NCI-H187 (cell line): Measurements from ENCODE around the gene PDE8A.
"Not testable (repeated sequence)": the region's sequence is repeated elsewhere in the genome, so short reads cannot be mapped to it uniquely, and the experiment has no call there.

ENCODE experiments used
- DNase-seq, 2 experiments: peaks; one replicate each; lab custom pipeline; 2025; lab: John Stamatoyannopoulos, UW

PDE8A gene

DNA sequence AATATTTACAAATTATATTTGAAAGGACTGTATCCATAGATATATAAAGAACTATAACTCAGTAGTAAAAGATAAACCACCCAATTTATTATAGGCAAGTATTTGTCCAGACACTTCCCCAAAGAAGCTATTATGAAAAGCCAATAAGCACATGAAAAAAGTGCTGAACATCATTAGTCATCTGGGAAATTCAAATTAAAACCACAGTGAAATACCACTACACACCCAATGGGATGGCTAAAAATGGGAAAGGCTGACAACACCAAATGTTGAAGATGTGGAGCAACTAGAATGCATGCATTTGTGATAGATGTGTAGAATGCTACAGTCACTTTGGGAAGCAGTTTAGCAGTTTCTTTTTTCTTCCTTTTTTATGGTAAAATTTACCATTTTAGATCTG is 147.0 kb downstream of the PDE8A start:
- DNase-seq = no peak

DNA sequence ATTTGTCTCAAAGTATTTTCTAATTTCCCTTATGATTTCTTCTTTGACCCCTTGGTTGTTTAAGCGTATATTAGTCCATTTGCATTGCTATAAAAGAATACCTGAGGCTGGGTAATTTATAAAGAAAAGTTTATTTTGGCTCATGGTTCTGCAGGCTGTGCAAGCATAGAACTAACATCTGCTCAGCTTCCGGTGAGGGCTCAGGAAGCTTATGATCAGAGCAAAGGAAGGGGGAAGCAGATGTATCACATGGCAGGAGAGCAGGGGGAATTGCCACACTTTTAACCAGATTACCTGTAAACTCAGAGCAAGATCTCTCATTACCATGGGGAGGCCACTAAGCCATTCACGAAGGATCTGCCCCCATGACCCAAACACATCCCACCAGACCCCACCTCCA is 148.2 kb downstream of the PDE8A start:
- no peak for DNase-seq

DNA sequence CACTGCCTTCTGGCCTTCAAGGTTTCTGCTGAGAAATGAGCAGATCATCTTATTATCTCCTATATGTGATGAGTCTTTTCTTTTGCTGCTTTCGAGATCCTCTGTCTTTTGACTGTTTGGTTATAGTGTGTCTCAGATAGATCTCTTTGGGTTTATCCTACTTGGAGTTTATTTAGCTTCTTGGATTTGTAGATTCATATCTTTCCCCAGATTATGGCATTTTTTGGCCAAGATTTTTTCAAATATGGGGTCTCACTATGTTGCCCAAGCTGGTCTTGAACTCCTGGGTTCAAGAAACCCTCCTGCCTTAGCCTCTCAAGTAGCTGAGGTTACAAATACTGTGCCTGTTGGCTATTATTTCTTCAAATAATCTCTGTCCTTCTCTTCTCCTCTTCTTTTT is 150.3 kb downstream of the PDE8A start:
- no peak for DNase-seq

GRCh38 chr15:85133709-85134108 is 152.1 kb downstream of the PDE8A start:
- no peak for DNase-seq

- peak; percentile 30 to 67 for DNase-seq
Observed at GRCh38 chr15:85137489-85138168, 156.0 kb downstream of the PDE8A start.

DNA sequence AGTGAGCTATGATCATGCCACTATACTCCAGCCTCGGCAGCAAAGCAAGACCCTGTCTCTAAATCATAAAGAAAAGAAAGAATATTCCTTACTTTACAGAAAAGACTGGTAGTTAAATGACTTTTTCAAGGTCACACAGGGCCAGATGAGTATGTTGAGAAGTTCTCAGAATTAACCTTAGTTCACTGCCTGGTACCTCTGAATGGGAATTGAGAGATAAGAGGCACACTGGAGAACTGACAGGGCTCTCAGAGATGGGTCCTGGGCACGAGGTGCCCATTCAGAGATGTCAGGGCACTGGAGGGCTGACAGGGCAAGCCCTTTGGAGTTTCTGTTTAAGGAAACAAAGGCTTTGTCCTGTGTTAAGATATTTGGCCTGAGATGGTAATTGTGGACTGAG is 157.7 kb downstream of the PDE8A start:
- no peak for DNase-seq

DNA sequence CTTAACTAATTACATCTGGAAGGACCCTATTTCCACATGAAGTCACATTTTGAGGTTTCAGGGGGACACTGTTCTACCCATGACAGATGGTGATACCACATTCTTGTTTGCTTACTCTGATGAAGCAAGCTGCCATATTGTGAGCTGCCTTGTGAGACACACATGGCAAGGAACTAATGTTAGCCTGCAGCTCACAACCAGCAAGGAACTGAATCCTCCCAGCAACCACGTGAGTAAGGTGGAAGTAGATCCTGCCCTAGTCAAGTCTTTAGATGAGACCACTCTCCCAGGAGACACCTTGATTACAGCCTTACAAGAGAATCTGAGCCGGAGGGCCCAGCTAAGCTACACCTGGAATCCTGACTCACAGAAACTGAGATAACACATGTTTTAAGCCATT is 160.1 kb downstream of the PDE8A start:
- no peak for DNase-seq

DNA sequence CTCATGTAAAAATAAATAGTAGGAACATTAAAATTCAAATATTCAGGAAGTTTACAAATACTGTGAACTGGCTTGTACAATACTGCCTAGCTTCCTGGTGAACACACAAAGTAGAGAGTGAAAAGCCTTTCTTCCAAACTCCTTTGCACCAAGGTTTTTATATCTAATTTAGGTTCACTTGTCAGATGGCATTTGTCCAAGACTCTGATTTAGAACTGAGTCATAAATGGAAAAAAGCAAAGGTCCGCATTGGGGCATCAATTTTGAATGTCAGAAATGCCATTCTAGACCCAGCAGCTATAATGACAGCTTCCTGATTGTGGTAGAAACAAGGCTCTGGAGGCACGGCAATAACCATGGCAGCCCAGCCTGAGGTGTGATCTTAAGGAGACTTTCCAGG is 160.7 kb downstream of the PDE8A start:
- DNase-seq = no peak

GRCh38 chr15:85149465-85150129 is 167.9 kb downstream of the PDE8A start:
- DNase-seq = no peak

DNA sequence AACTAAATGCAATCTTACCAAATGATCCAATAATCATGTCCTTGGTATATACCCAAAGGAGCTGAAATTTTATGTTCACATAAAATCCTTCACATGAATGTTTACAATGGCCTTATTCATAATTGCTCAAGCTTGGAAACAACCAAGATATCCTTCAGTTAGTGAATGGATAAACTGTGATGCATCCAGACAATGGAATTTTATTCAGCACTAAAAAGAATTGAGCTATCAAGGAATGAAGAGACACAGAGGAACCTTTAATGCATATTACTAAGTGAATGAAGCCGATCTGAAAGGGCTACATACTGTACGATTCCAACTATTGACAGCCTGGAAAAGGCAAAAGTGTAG is 168.4 kb downstream of the PDE8A start:
- DNase-seq = no peak

GRCh38 chr15:85151145-85151544 is 169.5 kb downstream of the PDE8A start:
- no peak for DNase-seq

DNA sequence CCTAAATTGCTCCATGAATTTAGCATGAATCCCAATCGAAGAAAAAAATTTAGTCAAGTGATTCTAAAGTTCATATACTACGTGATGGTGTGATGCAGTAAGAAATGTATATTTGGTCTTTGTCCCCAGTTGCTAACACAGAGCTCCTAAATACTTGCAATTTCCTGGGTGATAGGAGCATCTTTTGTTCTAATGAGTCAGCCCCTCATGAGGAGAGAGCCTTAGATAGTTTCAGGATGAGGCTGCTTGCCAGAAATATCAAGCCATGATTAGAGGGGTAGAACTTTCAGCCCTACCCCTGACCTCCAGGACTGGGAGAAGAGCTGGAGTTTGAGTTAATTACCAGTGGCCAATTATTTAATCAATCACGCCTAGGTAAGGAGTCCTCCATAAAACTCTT is 170.2 kb downstream of the PDE8A start:
- DNase-seq = no peak

- DNase-seq = no peak
Observed at GRCh38 chr15:85154061-85154460, 172.4 kb downstream of the PDE8A start.

DNA sequence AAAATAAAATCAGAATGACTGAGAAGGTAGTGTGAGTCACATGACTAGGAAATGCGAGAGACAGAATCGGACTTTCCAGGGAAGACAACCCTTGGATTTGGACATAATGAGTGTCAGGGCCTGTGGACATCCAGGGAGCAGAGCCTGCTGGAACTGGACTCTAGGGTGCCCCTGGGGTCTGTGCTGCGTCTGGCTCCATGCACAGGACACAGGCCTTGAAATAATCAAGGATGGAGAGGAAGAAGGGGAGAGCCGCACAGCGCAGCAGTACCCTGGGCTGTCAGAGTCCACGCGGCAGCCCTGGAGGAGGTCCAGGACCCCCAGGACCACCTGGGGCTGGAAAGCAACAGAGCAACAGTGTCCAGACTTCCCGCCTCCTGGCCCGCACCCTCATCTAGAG is 173.7 kb downstream of the PDE8A start:
- no peak for DNase-seq

DNA sequence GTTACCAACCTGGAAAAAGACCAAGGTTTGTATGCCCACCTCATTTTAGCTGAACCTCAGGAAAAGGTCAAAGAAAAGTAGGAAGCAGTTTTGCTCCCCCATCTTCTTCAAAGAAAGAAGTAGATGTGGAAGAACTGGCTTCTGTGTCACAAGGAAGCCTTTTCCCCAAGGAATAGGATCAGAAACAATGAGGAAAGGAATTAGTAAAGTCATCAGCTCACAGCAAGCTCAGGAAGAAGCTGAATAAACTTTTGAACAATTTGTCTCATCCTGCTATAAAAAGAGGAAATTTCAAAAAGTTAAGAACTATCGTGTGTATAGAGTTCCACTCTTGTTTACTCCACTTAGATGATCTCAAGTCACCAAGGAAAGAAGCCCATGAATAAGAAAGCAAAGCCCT is 174.2 kb downstream of the PDE8A start:
- no peak for DNase-seq

GRCh38 chr15:85157344-85157743 is 175.7 kb downstream of the PDE8A start:
- DNase-seq = no peak

DNA sequence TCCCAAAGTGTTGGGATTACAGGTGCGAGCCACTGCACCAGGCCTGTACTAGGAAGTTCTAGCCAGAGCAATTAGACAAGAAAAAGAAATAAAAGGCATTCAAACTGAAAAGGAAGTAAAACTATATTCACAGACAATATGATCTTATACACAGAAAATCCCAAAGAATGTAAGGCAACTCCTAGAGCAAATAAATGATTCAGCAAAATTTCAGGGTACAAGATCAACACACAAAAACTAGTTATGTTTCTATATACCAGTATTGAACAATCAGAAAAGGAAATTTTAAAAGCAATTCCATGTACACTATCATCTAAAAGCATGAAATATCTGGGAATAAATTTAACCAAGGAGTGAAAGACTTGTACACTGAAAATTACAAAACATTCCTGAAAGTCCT is 180.6 kb downstream of the PDE8A start:
- DNase-seq = no peak

DNA sequence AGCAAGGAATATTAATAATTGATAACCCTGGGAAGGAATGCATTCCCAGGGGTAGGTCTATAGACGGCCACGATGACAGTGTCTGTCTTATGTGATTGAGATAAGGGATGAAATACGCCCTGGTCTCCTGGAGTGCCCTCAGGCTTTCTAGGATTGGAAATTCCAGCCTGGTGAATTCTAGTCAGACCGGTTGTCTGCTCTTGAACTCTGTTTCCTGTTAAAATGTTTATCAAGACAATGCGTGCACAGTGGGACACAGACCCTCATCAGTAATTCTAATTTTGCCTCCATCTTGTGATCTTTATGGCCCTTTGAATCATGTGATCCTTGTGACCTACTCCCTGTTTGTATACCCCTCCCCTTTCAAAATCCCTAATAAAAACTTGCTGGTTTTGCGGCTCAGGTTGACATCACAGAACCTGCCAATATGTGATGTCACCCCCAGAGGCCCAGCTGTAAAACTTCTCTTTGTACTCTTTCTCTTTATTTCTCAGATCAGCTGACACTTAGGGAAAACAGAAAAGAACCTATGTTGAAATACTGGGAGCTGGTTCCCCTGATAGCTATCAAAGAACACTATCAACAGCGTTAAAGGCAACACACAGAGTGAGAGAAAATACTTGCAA is 183.3 kb downstream of the PDE8A start:
- DNase-seq = no peak

GRCh38 chr15:85167568-85167967 is 185.9 kb downstream of the PDE8A start:
- no peak for DNase-seq

DNA sequence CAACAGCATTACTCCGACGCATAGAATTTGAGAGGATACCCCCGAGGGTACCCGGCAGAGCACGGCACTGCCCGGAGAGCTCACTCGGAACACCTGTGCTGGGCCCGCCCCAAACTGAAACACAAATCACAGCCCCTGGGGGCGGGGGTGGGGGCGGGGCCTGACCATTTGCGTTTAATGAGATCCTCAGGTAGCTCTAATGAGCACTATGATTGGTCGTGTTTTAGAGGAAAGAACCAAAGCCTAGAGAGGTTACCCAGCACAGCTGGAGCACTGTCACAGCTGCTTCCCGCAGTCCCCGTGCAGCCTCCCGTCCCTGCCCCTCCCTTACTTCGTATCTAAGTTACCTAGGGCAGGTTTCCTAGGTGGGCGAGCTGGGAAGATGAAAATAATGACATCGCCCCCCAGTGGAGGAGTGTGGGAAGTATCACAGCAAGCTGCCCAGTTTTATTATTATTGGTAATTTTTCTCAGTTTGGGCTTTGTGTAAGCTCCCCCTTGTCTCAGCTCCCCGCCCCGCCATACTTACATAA is 187.1 kb downstream of the PDE8A start:
- DNase-seq = no peak

DNA sequence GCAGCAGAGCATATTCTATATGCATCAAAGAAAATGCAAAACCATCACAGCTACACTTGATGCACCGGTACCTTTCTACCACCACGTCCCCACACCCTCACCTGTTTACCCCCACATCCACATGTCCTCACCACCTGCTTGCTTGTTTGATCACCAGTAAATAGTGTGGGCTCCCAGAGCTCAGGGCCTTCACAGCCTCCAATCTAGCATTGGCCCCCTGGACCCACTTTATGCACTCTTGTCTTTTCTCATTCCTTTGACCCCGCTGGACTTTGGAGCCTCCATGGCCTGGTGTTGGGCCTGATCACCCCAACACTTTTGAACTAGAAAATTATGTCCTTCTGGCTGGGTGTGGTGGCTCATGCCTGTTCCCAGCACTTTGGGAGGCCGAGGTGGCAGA is 190.1 kb downstream of the PDE8A start:
- no peak for DNase-seq

GRCh38 chr15:85172846-85173490 is 191.3 kb downstream of the PDE8A start:
- DNase-seq = no peak

- not testable (repeated sequence) for DNase-seq
Observed at GRCh38 chr15:85173630-85174029, 192.0 kb downstream of the PDE8A start.
